ENCODE results near the gene HOMER2.
"Not testable (repeated sequence)": the region's sequence is repeated elsewhere in the genome, so short reads cannot be mapped to it uniquely, and the experiment has no call there.

Gene HOMER2

DNA sequence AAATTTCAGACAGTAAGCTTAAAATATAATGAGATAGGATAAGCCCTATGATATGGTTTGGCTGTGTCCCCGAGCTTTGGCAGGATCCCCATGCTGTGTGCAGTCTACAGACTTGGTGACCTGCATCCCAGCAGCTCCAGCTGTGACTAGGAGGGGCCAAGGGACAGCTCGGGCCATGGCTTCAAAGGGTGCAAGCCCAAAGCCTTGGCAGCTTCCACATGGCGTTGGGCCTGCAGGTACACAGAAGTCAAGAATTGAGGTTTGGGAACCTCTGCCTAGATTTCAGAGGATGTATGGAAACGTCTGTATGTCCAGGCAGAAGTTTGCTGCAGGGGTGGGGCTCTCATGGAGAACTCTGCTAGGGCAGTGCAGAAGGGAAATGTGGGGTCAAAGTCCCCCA, 86.9 kb downstream of the HOMER2 start:
- in situ Hi-C loops (cut with MboI; ENCODE audit: low sequenced_read_pairs): not testable (repeated sequence)

DNA sequence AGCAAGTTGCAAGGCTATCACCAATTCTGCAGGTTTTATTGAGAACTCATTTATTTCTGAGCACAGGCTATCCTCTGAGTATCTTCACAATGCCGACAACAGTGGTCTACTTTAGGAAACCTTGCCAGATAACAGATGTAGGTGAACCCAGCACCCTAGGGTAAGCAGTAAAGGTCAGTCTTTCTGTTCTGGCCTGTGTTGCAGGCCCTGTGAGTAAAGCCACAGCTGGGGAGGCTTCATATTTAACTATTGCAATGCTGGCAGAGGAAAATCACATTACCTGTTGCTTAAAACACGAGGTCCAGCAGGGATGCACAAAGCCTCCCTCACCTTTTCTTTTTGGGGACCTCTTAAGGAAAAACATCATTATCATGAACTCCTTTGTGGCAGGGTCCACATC, 87.6 kb downstream of the HOMER2 start:
- in situ Hi-C loops (cut with MboI; ENCODE audit: low sequenced_read_pairs): no loop called here

DNA sequence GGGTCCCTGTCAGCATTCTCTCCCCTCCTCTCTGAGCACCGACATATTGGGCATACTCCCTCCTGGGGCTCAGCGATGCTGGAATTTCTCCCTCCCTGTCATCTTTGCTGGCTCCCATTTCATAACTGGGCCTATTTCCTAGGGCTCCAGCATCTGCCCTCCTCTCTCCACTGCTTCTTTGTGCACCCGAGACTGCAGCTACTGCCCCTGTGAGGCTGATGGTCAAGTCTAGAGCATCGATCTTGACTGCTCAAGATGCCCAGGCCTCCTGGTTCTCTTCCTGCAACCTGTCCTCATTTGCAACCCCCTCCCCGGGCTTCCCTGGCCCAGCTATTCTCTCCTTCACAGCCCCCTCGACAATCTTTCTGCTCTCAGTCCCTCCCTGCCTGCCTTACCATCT, 89.6 kb downstream of the HOMER2 start:
- in situ Hi-C loops (cut with MboI; ENCODE audit: low sequenced_read_pairs): no loop called here

DNA sequence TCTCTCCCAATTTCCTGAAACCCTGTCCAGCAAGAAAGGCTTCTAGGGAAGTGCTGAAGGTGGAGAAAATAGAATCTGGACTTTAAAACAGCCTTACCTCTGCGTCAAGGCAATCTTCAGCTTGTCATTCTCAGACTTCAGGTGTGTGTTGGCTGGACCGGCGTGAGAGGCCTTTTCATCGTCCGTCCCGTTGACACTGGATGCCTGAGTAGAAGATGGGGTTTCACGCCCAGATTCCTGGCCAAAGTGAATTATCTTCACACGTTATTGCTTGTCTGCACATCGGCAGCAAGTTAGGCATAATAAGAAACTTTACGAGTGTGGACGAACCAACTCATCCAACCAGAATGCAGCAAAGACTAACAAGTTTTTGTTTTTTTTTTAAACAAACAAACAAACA, 93.6 kb downstream of the HOMER2 start:
- in situ Hi-C loops (cut with MboI; ENCODE audit: low sequenced_read_pairs): no loop called here

DNA sequence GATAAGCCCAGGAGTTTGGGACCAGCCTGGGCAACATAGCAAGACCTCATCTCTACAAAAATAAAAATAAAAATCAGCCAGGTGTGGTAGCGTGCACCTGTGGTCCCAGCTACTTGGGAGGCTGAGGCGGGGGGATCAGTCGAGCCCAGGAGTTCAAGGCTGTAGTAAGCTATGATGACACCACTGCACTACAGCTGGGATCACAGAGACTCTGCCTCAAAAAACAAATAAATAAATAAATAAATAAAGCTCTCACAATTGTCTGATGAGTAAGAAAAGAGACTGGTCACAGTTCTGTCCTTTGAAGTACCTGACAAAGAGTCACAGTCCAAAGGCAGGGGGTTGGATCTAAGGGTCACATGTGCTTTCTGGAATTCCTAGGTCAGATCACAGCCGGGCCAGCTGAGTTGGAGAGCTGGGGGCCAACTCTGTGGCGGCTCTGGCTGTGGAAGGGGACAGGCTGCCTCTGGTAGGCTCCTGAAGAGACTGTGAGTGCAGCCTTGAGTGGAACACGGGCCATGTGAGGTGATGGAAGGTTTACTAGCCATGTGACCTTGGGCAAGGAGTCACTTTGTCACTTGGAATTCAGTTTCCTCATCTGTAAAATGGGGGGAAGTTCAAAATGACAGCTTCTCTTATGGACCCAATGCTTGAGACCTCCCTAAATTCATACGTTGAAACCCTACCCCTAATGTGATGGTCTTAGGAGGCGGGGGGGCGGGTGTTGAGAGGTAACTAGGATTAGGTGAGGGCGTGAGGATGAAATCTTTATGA, 95.9 kb downstream of the HOMER2 start:
- in situ Hi-C loops (cut with MboI; ENCODE audit: low sequenced_read_pairs): no loop called here

DNA sequence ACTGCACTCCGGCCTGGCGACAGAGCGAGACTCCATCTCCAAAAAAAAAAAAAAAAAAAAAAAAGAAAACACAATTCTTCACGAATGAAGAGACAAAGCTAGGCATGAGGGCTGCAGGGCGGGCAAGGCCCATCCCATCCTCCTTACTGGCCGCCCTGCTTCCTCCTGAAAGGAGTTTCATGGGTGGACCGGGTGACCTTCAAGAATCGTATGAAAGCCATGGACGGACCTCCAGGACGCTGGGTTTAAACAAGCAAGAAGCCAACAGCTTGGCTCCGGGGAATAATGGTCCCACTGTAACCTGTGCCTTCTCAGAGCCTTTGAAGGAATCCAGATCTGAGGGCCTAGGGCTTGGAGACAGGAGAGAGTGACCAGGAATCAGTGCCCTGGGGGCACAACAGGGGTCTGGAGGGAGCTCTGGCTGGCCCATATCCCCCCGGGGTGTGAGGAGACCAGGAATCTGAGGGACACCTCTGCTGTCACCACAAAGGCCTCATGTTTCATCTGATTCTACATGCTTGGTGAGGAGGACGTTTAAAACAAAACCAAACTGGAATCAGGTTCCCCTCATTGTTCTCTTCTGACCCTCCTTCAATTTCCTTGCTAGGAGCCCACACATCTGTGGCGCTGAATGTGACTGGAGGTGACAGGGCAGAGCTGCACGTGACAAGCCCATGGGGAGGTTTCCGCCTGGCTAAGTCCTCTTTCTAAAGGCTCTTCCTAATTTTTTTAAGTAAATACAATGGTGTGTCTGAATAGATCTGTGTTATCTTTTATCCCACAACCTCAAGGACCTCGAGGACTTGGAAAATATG, 97.0 kb downstream of the HOMER2 start:
- in situ Hi-C loops (cut with MboI; ENCODE audit: low sequenced_read_pairs): no loop called here

DNA sequence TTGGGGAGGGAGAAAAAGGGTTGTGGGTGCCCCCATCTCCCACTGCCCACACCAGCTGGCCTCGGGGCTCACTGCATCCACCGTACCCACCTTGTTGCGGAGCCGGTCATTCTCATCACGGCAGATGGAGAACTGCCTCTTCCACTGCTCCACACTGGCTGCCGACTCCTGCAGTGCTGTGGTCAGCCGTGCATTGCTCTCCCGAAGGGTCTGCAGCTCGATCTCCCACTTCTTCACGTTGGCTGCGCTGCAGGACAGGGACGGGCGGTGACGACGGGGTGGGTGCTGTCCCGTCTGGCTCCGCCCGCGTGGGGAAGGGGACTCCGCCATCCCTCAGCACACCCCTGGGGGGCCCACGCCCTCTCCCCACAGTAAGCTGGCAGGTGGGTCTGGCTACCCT, 98.0 kb downstream of the HOMER2 start:
- in situ Hi-C loops (cut with MboI; ENCODE audit: low sequenced_read_pairs): no loop called here

DNA sequence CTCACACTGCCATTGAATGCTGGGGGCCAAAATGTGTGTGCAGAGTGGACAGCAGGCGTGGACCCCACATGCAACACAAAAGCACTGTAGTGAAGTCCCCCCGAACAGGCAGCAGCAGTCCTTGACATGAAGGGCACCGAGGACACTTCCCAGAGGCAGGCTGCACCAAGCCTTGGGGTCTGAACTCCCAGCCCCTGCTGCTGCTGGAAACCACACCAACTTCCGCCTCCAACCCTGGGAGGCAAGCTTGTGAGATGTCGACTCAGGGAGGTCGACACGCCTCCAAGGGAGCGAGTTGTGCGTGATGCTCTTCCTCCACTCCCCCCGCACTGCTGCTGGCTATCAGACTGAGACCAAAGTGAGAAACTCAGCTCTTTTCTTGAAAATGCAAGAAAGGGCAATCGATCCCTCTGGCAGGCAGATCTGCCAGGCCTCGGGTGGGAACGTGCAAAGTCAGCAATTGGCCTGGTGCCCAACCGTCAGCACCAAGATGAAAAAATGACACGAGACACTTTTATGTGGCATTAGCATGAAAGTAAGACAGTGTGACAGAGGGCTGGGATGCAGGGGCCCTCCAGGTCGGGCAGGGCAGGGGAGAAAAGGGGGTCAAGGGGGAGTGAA, 99.5 kb downstream of the HOMER2 start:
- in situ Hi-C loops (cut with MboI; ENCODE audit: low sequenced_read_pairs): no loop called here

DNA sequence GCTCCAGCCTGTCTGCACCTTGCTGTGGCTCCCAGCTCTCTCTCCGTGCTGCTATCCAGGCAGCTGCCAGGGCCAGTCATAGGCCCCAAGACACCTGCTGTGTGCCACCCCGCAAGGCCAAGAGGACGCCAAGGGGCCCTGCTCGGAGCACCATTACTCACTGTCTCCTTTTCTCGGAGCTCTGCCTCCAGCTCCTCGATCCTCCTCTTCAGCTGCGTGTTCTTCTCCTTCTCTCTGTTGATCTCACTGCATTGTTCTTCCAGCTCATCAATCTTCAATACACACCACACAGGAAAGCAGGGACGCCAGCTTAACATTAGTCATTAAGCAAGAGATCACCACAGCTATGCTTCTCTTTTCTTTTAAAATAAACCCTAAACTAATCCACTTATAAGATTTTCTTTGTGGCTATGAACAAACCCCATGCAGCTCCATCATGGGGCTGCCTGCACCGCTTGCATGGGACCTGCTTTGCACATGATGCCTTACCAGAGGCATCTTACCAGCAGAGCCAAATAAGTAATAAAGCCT, 100.5 kb downstream of the HOMER2 start:
- in situ Hi-C loops (cut with MboI; ENCODE audit: low sequenced_read_pairs): no loop called here

DNA sequence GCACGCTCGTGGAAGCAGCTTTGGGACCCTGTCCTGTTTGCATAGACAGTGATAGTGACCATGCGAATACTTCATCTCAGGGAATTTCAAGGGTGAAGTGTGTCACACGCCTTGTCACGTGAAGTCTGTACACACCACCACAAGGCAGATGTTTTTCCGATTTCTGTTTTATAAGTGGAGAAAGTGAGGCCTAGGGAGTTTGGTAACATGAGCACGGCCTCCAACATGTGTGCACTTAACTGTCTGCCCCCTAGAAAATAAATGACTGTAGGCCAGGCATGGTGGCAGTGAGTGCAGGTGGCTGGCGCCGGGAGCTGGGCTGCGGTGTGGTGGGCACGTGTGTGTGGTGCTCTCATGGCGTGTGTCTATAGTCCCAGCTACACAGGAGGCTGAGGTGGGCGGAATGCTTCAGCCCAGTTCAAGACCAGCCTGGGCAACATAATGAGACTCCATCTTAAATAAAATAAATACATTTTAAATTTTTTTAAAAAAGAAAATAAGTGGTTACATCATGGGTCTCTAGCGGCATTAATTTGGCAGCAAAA, 101.1 kb downstream of the HOMER2 start:
- in situ Hi-C loops (cut with MboI; ENCODE audit: low sequenced_read_pairs): no loop called here

DNA sequence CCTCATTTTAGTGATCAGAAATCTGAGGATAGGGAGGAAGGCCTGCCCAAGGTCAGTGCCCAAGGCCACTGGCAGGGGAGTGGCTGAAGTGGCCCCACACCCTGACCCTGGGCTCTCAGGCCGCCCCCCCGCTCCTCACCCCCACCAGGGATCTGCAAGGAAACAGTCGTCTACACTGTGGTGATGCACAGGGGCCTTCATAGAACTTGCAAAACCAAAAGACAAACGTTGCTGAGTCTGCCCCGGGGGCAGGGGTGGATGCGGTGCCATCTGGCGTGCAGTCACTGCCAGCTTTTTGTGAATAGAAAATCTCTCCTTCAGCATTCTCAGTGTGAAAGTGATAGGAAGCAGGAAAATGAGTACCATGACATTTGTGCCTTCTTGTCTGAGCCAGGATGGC, 101.8 kb downstream of the HOMER2 start:
- in situ Hi-C loops (cut with MboI; ENCODE audit: low sequenced_read_pairs): no loop called here

DNA sequence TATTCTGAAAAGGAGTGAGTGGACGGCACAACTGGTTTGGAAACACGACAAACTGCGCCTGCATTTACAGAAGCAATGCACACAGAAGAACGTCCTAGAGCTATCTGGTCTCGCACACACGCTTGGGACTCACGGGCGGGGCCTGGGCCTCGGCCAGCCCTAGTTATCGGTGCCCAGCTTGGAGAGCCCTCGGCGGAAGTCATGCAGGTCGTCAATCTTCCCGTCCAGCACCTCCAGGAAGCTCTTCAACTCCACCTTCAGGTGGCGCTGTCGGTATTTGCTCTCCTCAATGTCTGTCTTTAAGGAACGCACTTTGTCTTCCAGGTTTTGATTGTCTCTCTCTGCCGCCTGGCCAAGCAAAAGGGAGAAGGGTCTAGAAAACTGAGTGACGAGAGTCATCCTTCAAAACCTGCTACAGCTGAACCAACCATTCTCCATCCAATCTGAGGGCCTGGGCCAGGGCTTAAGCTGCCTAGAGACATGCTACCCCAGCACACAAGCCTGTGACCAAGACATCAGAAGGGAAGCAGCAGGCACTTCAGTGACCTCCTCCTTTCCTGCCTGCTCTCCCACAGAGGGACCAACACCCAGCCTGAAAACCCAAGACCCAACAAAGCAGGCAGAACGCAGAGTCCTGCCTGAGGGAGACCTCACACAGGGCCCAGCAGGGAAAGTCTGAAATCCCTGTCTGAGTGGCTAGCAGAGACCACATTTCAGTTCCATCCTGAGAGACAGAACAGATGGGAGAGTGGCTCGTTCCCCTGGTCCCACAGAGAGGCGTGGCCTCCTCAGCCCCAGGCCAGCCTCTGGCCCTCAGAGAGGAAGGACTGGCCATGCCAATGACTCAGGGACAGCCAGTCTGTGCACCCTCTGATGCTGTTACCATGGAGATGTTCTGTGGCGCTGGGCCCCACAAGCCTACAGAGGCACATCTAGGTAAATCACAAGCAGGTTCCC, 102.7 kb downstream of the HOMER2 start:
- in situ Hi-C loops (cut with MboI; ENCODE audit: low sequenced_read_pairs): no loop called here

DNA sequence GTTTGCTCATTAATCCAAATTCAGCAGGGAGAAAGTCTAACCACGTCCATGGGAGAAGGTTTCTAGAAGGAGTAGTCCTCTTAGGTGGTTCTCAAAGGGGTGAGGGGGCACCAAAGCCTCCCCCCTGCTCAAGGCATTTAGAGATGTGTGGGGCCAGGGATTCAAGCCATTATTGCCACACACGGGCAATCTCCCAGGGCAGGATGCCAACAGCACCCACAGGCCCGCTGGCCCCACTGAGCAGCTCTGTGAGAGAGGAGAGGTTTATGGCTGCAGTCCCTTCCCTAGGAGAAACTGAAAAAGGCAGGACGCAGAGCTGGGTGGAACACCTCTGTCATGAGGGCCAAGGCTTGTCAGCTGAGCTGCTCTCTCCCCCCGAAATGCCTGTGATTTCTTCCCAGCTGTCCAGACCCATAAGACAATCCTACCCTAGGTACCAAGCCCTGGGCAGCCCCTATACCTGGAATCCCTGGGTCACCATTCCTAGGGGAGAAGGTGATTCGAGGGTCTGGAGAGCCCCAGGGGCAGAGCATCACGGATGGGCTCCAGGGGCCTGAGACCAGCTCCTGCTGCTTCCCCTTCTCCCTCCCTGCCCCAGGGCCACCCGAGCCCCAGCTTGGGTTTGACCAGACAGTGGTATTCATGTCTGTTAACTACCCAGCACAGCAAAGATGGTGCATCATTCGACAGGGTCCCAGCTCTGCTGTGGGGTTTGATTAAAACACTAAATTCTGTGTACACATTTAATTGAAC, 104.1 kb downstream of the HOMER2 start:
- in situ Hi-C loops (cut with MboI; ENCODE audit: low sequenced_read_pairs): no loop called here

DNA sequence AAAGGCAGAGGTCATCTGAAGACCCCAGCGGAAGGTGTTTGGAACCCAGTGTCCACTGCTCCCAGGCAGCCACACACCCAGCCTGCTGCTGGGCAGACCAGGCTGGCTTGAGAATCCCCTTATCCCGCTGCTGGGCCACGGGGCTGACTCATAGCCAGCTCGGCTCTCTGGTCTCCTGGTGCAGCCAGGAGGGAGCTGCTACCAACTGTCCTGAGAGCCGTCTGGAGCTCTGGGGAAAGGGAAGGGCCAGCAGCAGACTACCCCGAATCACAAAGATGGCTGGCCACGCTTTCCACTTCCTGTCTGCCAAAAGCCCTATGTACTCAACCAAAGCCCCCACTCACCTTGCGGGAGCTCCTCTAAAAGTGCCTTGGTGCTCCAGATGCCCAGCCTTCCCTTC, 104.8 kb downstream of the HOMER2 start:
- in situ Hi-C loops (cut with MboI; ENCODE audit: low sequenced_read_pairs): no loop called here

DNA sequence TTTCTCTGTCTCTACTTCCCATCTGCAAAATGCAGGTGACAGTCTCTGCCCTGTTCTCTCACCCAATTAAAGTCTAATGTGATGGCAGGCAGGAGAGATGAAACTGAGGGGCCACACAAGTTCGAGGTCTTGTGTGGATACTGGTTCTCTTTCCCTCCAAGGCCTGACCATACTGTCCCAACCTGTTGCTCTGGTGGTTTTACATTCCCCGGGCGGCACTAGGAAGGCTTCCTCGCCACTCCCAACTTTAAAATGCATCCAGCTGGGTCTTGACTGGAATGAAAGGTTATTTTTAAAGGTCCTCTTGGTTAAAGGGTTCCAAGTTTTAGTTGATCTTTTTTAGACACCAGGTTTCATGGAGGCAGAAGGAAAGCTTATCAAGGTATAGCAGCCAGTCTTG, 105.9 kb downstream of the HOMER2 start:
- in situ Hi-C loops (cut with MboI; ENCODE audit: low sequenced_read_pairs): no loop called here

DNA sequence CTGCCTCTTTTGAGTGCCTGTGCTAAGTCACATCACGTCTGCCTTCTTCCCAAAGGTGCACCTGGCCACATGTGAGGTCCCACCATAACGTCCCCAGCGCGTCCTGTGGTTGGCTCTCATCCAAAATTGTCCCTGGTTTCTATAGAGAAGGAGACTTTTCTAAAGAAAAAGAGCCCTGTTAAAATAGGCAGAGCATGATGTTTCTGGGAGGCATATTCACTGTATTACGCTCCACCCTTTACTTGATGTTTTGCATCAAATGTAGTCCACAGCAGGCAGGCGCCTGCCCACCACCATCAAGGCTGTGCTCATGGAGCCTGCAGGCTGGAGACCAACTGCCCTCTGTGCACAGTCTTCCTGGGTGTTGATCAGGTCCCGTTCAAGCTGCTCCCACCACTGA, 106.8 kb downstream of the HOMER2 start:
- in situ Hi-C loops (cut with MboI; ENCODE audit: low sequenced_read_pairs): no loop called here

DNA sequence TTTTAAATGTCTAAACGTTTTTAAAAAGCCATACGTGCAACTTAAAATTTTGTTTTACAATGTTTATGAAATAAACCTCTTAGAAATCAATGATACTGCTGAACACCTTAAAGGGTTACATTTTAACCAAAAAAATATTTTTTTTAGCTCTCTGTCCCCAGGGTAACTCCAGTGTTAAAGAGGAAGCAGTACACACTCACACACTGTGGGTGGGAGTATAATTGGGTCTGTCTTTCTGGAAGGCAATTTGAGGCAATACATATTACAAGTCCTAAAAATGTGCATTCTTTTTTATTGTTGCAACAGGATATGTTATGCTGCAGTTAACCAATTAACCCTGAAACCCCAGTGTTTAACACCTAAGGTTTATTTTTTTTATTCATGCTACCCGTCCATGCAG, 109.0 kb downstream of the HOMER2 start:
- in situ Hi-C loops (cut with MboI; ENCODE audit: low sequenced_read_pairs): no loop called here

DNA sequence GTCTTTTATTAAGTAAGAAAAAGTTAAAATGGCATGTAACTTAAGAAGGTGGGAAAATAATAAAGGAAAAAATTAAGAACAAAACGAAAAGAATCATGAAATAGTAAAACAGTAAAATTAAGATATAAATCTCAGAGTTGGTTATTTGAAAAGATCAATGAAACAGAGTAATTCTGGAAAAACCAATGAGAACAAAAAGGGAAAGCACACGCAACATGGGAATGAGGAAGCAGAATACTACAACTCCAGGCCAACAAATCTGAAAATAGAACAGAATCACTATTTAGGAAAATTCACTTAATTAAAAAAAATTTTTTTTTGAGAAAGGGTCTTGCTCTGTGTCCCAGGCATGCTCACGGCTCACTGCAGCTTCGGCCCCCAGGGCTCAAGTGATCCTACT, 112.4 kb downstream of the HOMER2 start:
- in situ Hi-C loops (cut with MboI; ENCODE audit: low sequenced_read_pairs): no loop called here

DNA sequence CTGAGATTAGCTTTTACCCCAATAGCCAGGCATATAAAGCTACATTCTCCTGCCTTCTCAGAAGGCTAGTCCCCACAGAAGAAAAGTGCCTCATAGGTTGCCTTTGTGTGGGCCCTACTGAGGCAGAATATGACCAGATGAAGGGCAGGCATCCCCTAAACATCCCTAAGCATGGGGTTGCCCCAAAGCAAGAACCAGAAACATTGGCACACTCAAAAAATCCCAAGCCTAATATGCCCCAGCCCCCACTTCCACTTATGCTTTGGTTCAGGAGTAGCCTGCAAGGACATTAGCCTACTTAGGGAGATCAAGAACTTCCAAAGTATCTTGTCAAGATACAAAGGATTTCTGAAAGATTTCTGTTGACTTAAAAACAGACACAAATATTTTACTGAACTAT, 113.4 kb downstream of the HOMER2 start:
- in situ Hi-C loops (cut with MboI; ENCODE audit: low sequenced_read_pairs): no loop called here

Data from hTERT RPE-1 (cell line).